HG03457 (cell line): ENCODE results near the gene NCOA6.

ENCODE experiments used
- ATAC-seq: cut with Tn5 transposase; IDR thresholded peaks from one replicate; pipeline ENCODE4 v1.9.1; 2021; ENCODE audit warnings: moderate number of reproducible peaks; ENCODE audit not compliant: unreplicated experiment

The NCOA6 gene

DNA sequence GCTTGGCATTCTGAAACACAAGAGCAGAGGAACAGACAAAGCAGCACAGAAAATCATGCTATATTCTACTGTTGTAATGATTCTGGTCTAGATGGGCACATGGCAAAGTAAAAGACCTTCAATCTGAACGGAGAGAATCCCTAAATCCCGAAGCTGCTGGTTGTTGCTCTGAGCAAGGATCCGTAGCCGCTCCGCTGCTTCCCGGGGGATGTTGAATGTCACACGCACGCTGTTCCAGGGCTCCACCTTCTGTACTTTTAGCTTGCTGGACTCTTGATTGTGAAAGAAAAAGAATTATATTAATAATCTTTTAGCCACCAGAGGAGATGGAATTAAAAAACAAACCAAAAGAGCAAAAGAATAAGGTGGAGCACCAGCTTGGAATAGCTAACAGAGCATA, 49.3 kb downstream of the NCOA6 start:
- no peak for ATAC-seq

DNA sequence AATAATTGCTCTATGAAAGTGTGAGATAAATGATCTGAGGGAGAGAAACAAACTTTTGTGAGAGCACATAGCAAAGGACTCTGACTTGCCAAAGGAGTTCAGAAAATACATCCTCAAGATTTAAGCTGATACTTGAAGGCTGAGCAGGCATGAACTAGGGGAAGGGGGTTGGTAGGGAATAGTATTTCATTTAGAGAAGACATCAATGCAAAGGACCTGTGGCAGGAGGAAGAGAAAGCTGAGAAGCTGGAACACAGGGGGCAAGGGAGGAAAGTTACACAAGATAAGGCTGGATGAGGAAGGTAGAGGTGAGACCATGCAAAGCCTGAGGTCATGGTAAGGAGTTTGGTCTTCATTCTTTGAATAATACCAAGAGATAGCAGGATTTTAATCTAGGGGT, 50.6 kb downstream of the NCOA6 start:
- ATAC-seq, result no peak

DNA sequence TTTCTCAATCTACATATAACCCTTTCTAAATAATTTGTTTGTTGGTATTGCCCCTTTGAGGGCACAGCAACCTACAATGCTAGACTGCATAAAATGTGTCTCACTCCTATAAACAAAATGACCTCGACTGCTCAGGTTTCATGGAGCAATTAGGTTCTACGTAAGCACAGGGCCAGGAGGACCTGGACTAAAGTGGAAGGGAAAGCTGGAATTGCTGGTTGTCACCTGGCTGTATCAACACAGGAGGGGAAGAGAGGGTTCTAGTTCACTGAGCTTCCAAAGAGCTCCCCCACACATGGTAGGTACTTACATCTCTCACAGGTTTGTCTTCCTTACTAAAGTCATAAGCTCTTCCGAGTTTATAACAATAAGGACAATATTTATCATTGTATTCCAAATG, 51.0 kb downstream of the NCOA6 start:
- no peak for ATAC-seq

DNA sequence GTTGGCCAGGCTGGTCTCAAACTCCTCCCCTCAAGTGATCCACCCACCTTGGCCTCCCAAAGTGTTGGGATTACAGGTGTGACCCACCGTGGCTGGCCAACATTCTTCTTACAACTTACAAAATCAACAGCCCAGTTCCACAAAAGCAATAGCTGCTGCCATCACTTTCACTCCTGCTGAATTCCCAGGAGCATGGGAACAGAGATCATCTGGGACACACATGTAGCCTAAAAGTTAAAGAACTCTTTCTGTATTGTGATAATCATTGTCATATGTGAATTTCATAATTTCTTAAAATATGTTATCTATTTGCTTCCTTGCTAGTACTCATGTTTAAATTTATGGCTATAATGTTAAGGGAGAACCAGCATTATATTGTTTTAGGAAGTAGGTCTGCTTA, 51.7 kb downstream of the NCOA6 start:
- no peak for ATAC-seq

GRCh38 chr20:34772437-34772836, 53.0 kb downstream of the NCOA6 start:
- ATAC-seq, result no peak

DNA sequence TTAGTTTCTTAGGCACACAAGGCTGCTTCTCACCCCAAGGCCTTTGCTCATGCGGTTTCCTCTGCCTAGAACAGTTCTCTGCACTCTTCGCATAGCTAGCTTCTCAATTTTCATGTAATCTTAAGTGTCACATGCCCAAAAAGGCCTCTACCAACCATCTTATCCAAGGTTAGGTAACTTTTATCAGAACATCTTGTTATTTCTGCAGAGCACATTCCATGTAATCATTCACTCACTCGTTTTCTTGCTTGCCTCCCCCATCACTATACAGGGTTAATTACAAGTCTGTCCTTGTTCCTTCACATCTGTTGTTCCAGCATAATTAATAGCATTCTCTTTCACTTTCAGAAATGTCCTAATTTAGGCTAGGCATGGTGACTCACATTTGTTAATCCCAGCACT, 53.8 kb downstream of the NCOA6 start:
- ATAC-seq, result no peak

DNA sequence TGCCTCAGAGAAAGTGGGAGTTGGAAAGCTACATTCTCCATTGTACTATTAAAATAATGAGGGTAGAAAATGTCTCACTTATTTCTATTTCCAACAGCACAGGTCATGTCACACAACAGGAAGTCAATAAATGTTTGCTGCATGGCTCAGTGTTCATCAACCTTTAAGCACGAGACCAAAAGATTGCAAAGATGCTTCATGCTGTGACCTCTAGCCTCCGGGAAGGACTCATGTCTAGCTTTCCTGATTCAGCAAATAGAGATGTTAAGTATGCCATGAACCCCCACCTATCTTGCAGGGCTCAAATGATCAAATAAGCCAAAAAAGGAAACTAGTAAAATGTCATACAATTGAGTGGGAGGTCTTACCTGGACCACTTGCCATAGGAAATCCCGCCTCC, 57.4 kb downstream of the NCOA6 start:
- ATAC-seq, result no peak

DNA sequence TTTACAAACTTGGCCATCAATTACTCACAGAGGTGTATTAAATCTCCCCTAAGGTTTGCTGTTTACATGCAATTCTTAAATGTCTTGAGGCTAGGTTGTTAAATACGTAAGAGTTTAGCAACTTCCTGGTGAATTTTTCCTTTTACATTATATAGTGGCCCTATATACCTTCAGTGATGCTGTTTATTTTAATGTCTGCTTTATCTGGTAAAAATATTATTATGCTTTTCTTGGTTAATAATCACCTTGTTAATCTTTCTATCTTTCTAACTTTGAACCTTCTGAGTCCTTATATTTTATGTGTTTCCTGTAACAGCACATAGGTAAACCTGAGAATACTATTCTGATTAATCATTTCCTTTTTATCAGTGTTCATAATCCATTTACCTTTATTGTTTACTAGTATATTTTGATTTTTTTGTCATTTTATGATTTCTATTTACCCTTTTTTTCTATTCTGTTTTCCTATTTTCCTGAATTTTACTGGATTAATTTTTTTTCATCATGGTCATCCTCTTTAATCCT, 63.4 kb downstream of the NCOA6 start:
- ATAC-seq, result no peak

DNA sequence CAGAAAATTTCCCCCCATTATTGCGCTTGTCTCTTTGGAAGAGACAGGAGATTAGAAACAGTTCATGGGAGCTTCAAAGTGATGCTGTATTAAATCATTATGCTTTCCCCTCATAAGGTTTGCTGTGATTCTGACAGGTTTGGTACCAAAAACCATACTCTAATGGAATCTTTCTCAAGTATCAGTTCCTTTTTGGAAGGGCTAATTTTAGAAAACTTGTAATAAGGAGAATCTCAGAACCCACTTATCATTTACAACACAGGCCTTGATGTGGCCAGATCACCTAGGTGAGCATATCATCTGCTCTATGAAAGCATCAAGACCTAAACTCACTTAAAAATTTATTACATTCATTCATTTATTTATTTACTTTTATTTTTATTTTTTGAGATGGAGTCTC, 70.1 kb downstream of the NCOA6 start:
- ATAC-seq, result no peak

- ATAC-seq, result no peak
Observed at GRCh38 chr20:34754611-34755010, 70.8 kb downstream of the NCOA6 start.

GRCh38 chr20:34753706-34754461, 71.6 kb downstream of the NCOA6 start:
- ATAC-seq, result no peak

- ATAC-seq, result no peak
Observed at GRCh38 chr20:34751453-34751852, 74.0 kb downstream of the NCOA6 start.

- no peak for ATAC-seq
Observed at GRCh38 chr20:34750484-34750883, 75.0 kb downstream of the NCOA6 start.

DNA sequence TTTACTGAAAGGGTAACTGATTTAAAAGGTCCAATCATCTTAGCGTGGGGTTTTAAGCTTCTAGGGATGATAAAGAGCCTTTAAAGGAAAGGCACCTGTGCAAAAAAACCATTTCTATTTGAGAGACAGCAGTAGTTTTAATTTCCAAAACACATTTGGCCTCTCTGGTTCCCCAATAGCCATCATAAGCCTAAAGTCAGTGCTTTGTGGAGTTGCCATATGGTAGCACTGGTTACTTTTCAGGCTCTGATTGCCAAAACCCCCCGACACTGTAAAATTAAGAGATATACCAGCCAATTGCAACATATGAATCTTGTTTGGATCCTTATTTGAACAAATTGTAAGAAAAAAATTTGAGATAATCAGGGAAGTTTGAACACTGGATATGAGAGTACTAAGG, 76.7 kb downstream of the NCOA6 start:
- no peak for ATAC-seq

DNA sequence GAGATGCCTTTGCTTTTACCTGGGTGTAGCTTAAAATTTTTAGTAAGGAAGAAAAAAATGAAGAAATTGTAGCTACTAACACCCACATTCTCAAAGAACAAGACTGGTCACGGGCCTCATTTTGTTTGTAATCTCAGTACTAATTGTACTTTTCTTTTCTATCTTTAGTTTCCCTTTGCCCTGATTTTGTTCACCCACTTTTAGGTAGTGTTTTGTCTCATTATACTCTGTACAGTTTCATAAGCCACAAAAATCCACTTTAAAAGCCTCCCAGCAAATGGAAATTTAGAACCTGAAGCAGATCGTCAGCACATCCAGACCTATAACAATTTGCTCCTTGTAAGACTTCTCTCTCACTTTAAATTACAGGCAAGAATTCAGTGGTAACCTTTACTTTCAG, 78.0 kb downstream of the NCOA6 start:
- ATAC-seq, result no peak

DNA sequence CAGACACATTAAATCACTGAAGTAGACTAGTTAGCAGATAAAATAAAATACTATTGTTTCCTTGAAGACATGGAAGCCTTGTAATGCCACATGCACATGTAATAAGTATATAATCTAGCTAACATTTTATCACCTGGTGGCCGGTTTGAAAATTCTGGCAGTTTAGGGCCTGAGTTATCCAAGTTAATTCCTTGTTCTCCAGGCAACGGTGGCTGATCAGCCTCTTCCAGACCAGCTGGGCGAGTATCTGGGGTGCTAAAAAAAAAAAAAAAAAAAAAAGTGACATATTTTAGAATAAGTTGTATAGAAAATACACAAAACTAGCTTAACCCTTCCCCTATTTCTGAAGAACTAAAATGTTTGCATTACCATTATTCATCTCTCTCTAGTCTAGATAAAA, 78.8 kb downstream of the NCOA6 start:
- no peak for ATAC-seq

DNA sequence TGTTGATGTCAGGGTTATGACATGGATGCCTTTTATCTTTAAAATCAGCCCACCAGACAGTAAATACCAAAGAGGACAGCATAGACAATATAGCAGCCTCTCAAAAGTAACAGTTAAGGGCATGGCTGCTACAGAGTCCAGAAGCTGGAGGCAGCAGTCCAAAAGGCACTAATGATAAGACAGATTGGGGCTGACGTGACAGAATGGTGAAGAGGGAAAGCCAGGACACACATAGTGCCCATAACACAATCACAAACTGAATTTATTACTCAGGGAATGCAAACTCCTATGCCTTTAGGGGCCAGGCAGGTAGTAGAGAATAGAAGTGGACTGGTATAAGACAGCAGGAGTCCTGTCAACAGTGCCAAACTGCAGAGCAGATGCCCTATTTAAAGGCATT, 80.6 kb downstream of the NCOA6 start:
- ATAC-seq, result no peak

- ATAC-seq, result no peak
Observed at GRCh38 chr20:34744340-34744739, 81.1 kb downstream of the NCOA6 start.

DNA sequence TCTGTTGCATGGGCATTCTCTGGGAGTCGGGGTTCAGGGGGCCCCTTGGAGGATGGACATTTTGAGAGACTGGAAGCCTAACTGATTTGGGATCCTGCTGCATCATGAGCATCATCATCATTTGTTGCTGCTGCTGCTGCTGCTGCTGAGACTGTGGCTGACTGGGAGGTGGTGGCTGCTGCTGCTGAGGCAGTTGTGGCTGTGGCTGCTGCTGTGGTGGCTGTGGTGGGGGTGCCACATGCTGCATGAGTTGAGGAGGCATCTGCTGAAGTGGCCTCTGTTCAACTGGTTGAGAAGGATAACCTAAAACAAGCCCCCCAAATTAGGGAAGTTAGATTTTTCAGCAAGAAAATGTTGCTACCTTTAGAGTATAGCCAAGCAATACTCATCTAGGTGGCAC, 82.4 kb downstream of the NCOA6 start:
- ATAC-seq, result no peak

DNA sequence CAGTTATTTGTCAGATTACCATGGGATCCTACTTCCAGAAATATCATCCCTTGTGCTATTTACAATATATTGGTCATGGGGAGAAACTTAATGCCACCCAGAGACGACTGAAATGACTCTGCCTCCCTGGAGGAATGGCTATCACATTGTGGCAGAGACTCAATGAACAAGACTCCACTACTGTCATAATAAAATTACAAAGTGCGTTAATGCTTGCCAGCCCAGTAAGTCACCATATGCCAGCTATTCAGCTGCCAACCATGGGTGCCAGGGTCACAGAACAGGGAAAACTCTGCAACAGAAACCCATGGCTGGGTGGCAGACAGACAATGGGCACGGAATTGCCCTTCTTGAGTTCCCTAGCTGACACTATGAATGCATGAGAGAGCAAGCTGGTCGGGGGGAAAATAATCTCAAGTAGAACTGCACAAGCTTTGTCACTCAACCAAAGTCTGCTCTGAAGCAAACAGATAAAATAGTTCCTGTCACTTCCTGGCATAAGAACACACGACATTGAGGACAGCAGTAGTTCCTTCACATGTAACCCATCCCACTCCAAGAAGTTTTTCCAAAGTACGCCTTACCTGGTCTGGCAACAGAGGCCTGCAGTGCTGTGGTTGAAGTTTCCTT, 89.2 kb downstream of the NCOA6 start:
- no peak for ATAC-seq

DNA sequence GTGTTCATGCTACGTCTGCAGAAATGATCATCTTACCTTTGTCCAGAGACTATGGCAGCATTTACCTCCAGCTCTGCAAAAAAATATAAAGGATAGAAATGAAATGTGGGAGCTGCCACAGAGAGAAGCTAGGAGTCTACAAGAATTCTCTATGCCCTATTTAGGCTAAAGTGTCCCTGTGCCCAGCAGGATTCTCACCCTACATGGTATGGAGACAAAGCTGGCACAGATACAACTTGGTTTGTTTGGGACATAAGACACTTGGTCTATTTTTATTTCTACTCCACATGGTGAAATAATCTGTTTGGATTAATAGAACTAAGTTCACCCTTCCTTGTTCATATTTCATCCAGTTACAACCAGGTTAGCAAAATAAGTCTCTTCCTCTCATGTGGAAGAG, 92.9 kb downstream of the NCOA6 start:
- no peak for ATAC-seq

DNA sequence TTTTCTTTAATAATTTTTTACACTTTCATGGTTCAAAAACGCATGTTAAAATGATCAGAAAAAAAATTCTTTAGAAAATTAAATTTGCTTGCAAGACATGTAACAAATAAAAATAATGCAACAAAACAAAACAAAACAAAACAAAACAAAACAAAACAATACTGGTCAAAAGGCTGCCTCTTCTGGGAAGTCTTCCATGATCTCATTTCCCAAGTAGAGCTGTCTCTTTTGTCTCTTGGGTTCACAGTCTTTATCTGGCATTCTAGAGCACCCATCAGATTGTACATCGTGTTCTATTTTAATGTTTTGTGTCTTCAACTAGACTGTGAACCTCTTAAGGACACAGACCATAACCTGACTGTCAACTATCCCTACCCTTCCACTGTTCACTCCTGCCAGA, 96.0 kb downstream of the NCOA6 start:
- no peak for ATAC-seq

GRCh38 chr20:34724172-34724571, 101.3 kb downstream of the NCOA6 start:
- no peak for ATAC-seq
